SK-N-MC (cell line): Measurements from ENCODE around the gene HS3ST1.

Source experiments
- EZH2 ChIP-seq: fragments of 200-600 bp; sonication (generic); IDR thresholded peaks from one replicate; pipeline ENCODE4 v1.6.1; 2017; ENCODE audit warnings: antibody characterized with exemption
- POLR2AphosphoS5 ChIP-seq: IDR thresholded peaks from 2 replicates; pipeline ENCODE4 v1.6.1; 2012; ENCODE audit warnings: mild to moderate bottlenecking, low read depth, low read length, borderline replicate concordance

DNA sequence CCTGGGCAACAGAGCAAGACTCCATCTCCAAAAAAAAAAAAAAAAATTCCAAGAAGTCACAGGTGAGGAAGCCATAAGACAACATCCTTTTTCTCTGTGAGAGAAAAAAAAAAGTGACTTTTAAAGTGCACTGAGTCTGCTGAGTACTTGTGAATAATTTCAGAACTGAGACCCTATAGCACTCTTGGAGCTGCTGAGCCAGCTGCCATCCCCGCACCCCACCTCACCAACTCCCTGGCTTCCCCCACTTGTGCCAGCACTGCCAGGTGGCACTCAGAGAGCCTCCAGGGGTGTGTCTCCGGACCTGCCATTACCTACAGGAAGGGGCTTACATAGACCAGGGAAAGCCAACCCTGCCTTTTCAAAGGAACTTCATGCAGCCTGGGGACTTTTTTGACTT lies 39.2 kb upstream of the HS3ST1 start:
- TF ChIP-seq POLR2AphosphoS5 (no peak), EZH2 (no peak)
